ENCODE data around the gene CRHR1.
"Not testable (repeated sequence)": the region's sequence is repeated elsewhere in the genome, so short reads cannot be mapped to it uniquely, and the experiment has no call there.

Gene CRHR1

GRCh38 chr17:45847747-45848146, 63.6 kb downstream of the CRHR1 start:
- DNase-seq = no peak

- DNase-seq = no peak
These were observed 64.3 kb downstream of the CRHR1 start for GRCh38 chr17:45848405-45848804.

GRCh38 chr17:45848868-45849535, 64.9 kb downstream of the CRHR1 start:
- DNase-seq = no peak

- no peak for DNase-seq
These were observed 65.4 kb downstream of the CRHR1 start for GRCh38 chr17:45849536-45849990.

- no peak for DNase-seq
These were observed 65.9 kb downstream of the CRHR1 start for GRCh38 chr17:45850011-45850410.

GRCh38 chr17:45850468-45850867, 66.3 kb downstream of the CRHR1 start:
- no peak for DNase-seq

GRCh38 chr17:45851022-45851421, 66.9 kb downstream of the CRHR1 start:
- no peak for DNase-seq

GRCh38 chr17:45851464-45851863, 67.3 kb downstream of the CRHR1 start:
- DNase-seq = no peak

GRCh38 chr17:45851873-45852272, 67.8 kb downstream of the CRHR1 start:
- no peak for DNase-seq

- DNase-seq = no peak
These were observed 68.6 kb downstream of the CRHR1 start for GRCh38 chr17:45852535-45853297.

GRCh38 chr17:45854209-45854608, 70.1 kb downstream of the CRHR1 start:
- no peak for DNase-seq

GRCh38 chr17:45855691-45856336, 71.7 kb downstream of the CRHR1 start:
- DNase-seq = no peak

GRCh38 chr17:45857977-45858708, 74.0 kb downstream of the CRHR1 start:
- DNase-seq = no peak

- DNase-seq = no peak
These were observed 77.0 kb downstream of the CRHR1 start for GRCh38 chr17:45861165-45861564.

GRCh38 chr17:45862127-45862526, 78.0 kb downstream of the CRHR1 start:
- DNase-seq = not testable (repeated sequence)

GRCh38 chr17:45863857-45864654, 79.9 kb downstream of the CRHR1 start:
- no peak for DNase-seq

GRCh38 chr17:45867171-45867570, 83.1 kb downstream of the CRHR1 start:
- no peak for DNase-seq

GRCh38 chr17:45867702-45868101, 83.6 kb downstream of the CRHR1 start:
- DNase-seq = no peak

GRCh38 chr17:45868276-45868675, 84.2 kb downstream of the CRHR1 start:
- DNase-seq = no peak

- DNase-seq = no peak
These were observed 85.7 kb downstream of the CRHR1 start for GRCh38 chr17:45869676-45870341.

GRCh38 chr17:45870342-45870974, 86.3 kb downstream of the CRHR1 start:
- DNase-seq = no peak

Measured in GF-D8 (cell line).